GM18505 (cell line): ENCODE measurements around the gene ALK.

Experiments used
- ATAC-seq: cut with Tn5 transposase; IDR thresholded peaks from one replicate; pipeline ENCODE4 v1.9.1; 2021; ENCODE audit not compliant: unreplicated experiment
- POLR2A ChIP-seq: IDR thresholded peaks from 4 replicates; pipeline ENCODE4 v1.6.1; 2011; ENCODE audit warnings: borderline replicate concordance; ENCODE audit not compliant: insufficient read depth, insufficient read length; ENCODE audit errors: extremely low read depth

Gene ALK

GRCh38 chr2:29412197-29412925, 509.0 kb downstream of the ALK start:
- no peak for ATAC-seq
- no peak for TF ChIP-seq POLR2A

- TF ChIP-seq POLR2A = no peak
- ATAC-seq = no peak
These were observed 515.7 kb downstream of the ALK start for GRCh38 chr2:29405707-29406106.

- no peak for TF ChIP-seq POLR2A
- ATAC-seq = no peak
These were observed 516.1 kb downstream of the ALK start for GRCh38 chr2:29405266-29405665.

GRCh38 chr2:29401994-29402393, 519.4 kb downstream of the ALK start:
- no peak for TF ChIP-seq POLR2A
- ATAC-seq = no peak

GRCh38 chr2:29400930-29401653, 520.3 kb downstream of the ALK start:
- no peak for TF ChIP-seq POLR2A
- no peak for ATAC-seq

- no peak for ATAC-seq
- no peak for TF ChIP-seq POLR2A
These were observed 522.8 kb downstream of the ALK start for GRCh38 chr2:29398384-29399237.

GRCh38 chr2:29397713-29398112, 523.7 kb downstream of the ALK start:
- no peak for ATAC-seq
- TF ChIP-seq POLR2A = no peak

- TF ChIP-seq POLR2A = no peak
These were observed 524.3 kb downstream of the ALK start for GRCh38 chr2:29397039-29397438.

GRCh38 chr2:29394981-29395350, 526.4 kb downstream of the ALK start:
- ATAC-seq = no peak
- TF ChIP-seq POLR2A = no peak

More at GRCh38 chr2:29397039-29397438, 524.3 kb downstream of the ALK start:
- ATAC-seq = no peak

- TF ChIP-seq POLR2A = no peak
- ATAC-seq = no peak
These were observed 526.9 kb downstream of the ALK start for GRCh38 chr2:29394311-29394980.

- ATAC-seq = no peak
- no peak for TF ChIP-seq POLR2A
These were observed 527.7 kb downstream of the ALK start for GRCh38 chr2:29393676-29394075.

- no peak for TF ChIP-seq POLR2A
- no peak for ATAC-seq
These were observed 528.6 kb downstream of the ALK start for GRCh38 chr2:29392774-29393173.

- no peak for ATAC-seq
- TF ChIP-seq POLR2A = no peak
These were observed 531.2 kb downstream of the ALK start for GRCh38 chr2:29390136-29390535.
